ENCODE measurements around the gene RITA1. TPM values are rescaled to one million over a fixed set of nuclear protein-coding genes. Genes with fewer than 3 reads are reported as not detected.
A peak's percentile ranks its signal among the peaks of the same experiment; 100 is the strongest.
"Not testable (repeated sequence)": the region's sequence is repeated elsewhere in the genome, so short reads cannot be mapped to it uniquely, and the experiment has no call there.

RITA1 gene
- total and polyA plus RNA-seq, 2 donors from 2014 or later = 14.6 to 31.6 TPM

- Histone ChIP-seq H3K27ac (ENCODE audit: low read depth in 2 of 2, low read length in 2 of 2) (peak overlapping the region; percentile 41 to 59), H3K9me3 (ENCODE audit: control insufficient read depth in 2 of 3, insufficient read depth in 1 of 3, low read length in 3 of 3) (no peaks in the 10 kb centered on the region), H3K4me1 (ENCODE audit: control insufficient read depth in 2 of 3, insufficient read depth in 2 of 3, low read depth in 1 of 3, low read length in 3 of 3) (peaks cover 0 to 12% (median 0%) of the 10 kb centered on the region in 3 donors), H3K27me3 (ENCODE audit: control insufficient read depth, insufficient read depth, low read length) (no peaks in the 10 kb centered on the region), H3K9ac (ENCODE audit: low read length in 3 of 3) (peak overlapping the region in 1 of 3 donors; percentile 1), H3K36me3 (ENCODE audit: control insufficient read depth in 2 of 3, insufficient read depth in 3 of 3, low read length in 3 of 3) (no peaks in the 10 kb centered on the region), H3K4me3 (ENCODE audit: low read length in 3 of 3) (no peak overlapping the region)
- peak in 1 of 5 donors; percentile 56 for DNase-seq
- intact Hi-C loops (cut with DNase I) = no loop called here
- TF ChIP-seq, protein P1, sequence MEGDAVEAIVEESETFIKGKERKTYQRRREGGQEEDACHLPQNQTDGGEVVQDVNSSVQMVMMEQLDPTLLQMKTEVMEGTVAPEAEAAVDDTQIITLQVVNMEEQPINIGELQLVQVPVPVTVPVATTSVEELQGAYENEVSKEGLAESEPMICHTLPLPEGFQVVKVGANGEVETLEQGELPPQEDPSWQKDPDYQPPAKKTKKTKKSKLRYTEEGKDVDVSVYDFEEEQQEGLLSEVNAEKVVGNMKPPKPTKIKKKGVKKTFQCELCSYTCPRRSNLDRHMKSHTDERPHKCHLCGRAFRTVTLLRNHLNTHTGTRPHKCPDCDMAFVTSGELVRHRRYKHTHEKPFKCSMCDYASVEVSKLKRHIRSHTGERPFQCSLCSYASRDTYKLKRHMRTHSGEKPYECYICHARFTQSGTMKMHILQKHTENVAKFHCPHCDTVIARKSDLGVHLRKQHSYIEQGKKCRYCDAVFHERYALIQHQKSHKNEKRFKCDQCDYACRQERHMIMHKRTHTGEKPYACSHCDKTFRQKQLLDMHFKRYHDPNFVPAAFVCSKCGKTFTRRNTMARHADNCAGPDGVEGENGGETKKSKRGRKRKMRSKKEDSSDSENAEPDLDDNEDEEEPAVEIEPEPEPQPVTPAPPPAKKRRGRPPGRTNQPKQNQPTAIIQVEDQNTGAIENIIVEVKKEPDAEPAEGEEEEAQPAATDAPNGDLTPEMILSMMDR (IDR thresholded peaks at IDR 0.05; ENCODE audit: borderline replicate concordance, extremely low read depth, insufficient read depth) = no peak
- no peak for FAIRE-seq
Observed at GRCh38 chr12:113203852-113204760, 18.6 kb downstream of the RITA1 start.

GRCh38 chr12:113204804-113205203, 19.3 kb downstream of the RITA1 start:
- Histone ChIP-seq H3K9me3 (ENCODE audit: control insufficient read depth in 2 of 3, insufficient read depth in 1 of 3, low read length in 3 of 3) (no peaks in the 10 kb centered on the region), H3K9ac (ENCODE audit: low read length in 3 of 3) (no peak overlapping the region), H3K36me3 (ENCODE audit: control insufficient read depth in 2 of 3, insufficient read depth in 3 of 3, low read length in 3 of 3) (no peaks in the 10 kb centered on the region), H3K27ac (ENCODE audit: low read depth in 2 of 2, low read length in 2 of 2) (peak overlapping the region; percentile 41 to 59), H3K4me1 (ENCODE audit: control insufficient read depth in 2 of 3, insufficient read depth in 2 of 3, low read depth in 1 of 3, low read length in 3 of 3) (peaks cover 0 to 12% (median 0%) of the 10 kb centered on the region in 3 donors), H3K27me3 (ENCODE audit: control insufficient read depth, insufficient read depth, low read length) (no peaks in the 10 kb centered on the region), H3K4me3 (ENCODE audit: low read length in 3 of 3) (no peak overlapping the region)
- DNase-seq (peak in 4 of 5 donors; percentile 8 to 75 (median 51)), FAIRE-seq (no peak)
- TF ChIP-seq, protein P1 (IDR thresholded peaks at IDR 0.05; ENCODE audit: borderline replicate concordance, extremely low read depth, insufficient read depth) = no peak
- intact Hi-C loops (cut with DNase I) = no loop called here

- H3K27me3 ChIP-seq (ENCODE audit: control insufficient read depth, insufficient read depth, low read length); H3K9ac ChIP-seq (ENCODE audit: low read length in 3 of 3); H3K36me3 ChIP-seq (ENCODE audit: control insufficient read depth in 2 of 3, insufficient read depth in 3 of 3, low read length in 3 of 3); H3K9me3 ChIP-seq (ENCODE audit: control insufficient read depth in 2 of 3, insufficient read depth in 1 of 3, low read length in 3 of 3); H3K27ac ChIP-seq (ENCODE audit: low read depth in 2 of 2, low read length in 2 of 2); intact Hi-C loops (cut with DNase I); H3K4me3 ChIP-seq (ENCODE audit: low read length in 3 of 3); FAIRE-seq; H3K4me1 ChIP-seq (ENCODE audit: control insufficient read depth in 2 of 3, insufficient read depth in 2 of 3, low read depth in 1 of 3, low read length in 3 of 3): not testable (repeated sequence)
- peak in 1 of 5 donors; percentile 5 for DNase-seq
Observed at GRCh38 chr12:113206802-113207201, 21.3 kb downstream of the RITA1 start.

GRCh38 chr12:113207613-113208040, 22.1 kb downstream of the RITA1 start:
- Histone ChIP-seq H3K9ac (ENCODE audit: low read length in 3 of 3) (no peak overlapping the region), H3K9me3 (ENCODE audit: control insufficient read depth in 2 of 3, insufficient read depth in 1 of 3, low read length in 3 of 3) (no peaks in the 10 kb centered on the region), H3K36me3 (ENCODE audit: control insufficient read depth in 2 of 3, insufficient read depth in 3 of 3, low read length in 3 of 3) (no peaks in the 10 kb centered on the region), H3K4me1 (ENCODE audit: control insufficient read depth in 2 of 3, insufficient read depth in 2 of 3, low read depth in 1 of 3, low read length in 3 of 3) (peaks cover 0 to 10% (median 0%) of the 10 kb centered on the region in 3 donors), H3K27ac (ENCODE audit: low read depth in 2 of 2, low read length in 2 of 2) (no peak overlapping the region), H3K27me3 (ENCODE audit: control insufficient read depth, insufficient read depth, low read length) (no peaks in the 10 kb centered on the region), H3K4me3 (ENCODE audit: low read length in 3 of 3) (no peak overlapping the region)
- FAIRE-seq = no peak
- TF ChIP-seq, protein P1 (IDR thresholded peaks at IDR 0.05; ENCODE audit: borderline replicate concordance, extremely low read depth, insufficient read depth) = no peak
- intact Hi-C loops (cut with DNase I) = no loop called here
- peak in 1 of 5 donors; percentile 22 for DNase-seq

All from kidney (tissue), 14 donors.